ENCODE data around the gene REV1. TPM values are rescaled to one million over a fixed set of nuclear protein-coding genes. Genes with fewer than 3 reads are reported as not detected.

Gene REV1
- total and polyA plus RNA-seq, 2 of the 8 experiments (the other 6 are each of a cell fraction or from before 2014, with no cell fraction given) = 16.6 to 34.3 TPM

GRCh38 chr2:99468155-99468554 is 21.7 kb downstream of the REV1 start:
- Histone ChIP-seq H3K9me3 (ENCODE audit: insufficient read depth in 2 of 2, low read depth in 1 of 2, low read length in 1 of 2) (no peaks in the 10 kb centered on the region), H2BK20ac (ENCODE audit: low read length) (no peak overlapping the region), H3K4ac (replicated peaks; ENCODE audit: insufficient read length, low read depth, low read length) (no peak overlapping the region), H2AFZ (ENCODE audit: low read length) (no peak overlapping the region), H3K18ac (ENCODE audit: extremely low read depth, low read length) (no peak overlapping the region), H4K91ac (replicated peaks; ENCODE audit: insufficient read length, low read length) (no peak overlapping the region), H3K4me2 (ENCODE audit: insufficient read depth in 1 of 2, low read depth in 2 of 2, low read length in 2 of 2) (no peak overlapping the region), H3K56ac (replicated peaks; ENCODE audit: insufficient read length, low read depth, low read length) (no peak overlapping the region), H3K27ac (ENCODE audit: low read depth, low read length) (no peak overlapping the region), H3K27me3 (replicated peaks in 1 of 4; ENCODE audit: control insufficient read depth in 3 of 4, extremely low read depth in 1 of 4, insufficient read depth in 3 of 4, low read length in 3 of 4) (no peaks in the 10 kb centered on the region), H2BK5ac (ENCODE audit: low read depth, low read length) (no peak overlapping the region), H4K8ac (ENCODE audit: extremely low read depth, insufficient read depth, low read length) (no peak overlapping the region), H4K5ac (ENCODE audit: insufficient read length, low read depth, low read length) (no peak overlapping the region), H3K4me1 (replicated peaks in 1 of 4; ENCODE audit: control insufficient read depth in 3 of 4, insufficient read depth in 4 of 4, low read length in 3 of 4) (peaks cover 0 to 6% (median 2%) of the 10 kb centered on the region in 4 experiments; a peak in 2 of 7 replicates), H3K23me2 (ENCODE audit: low read depth, low read length) (no peaks in the 10 kb centered on the region), H3K23ac (ENCODE audit: insufficient read length) (no peak overlapping the region), H3K79me2 (ENCODE audit: control insufficient read depth in 1 of 2, insufficient read depth in 2 of 2, low read length in 2 of 2) (peaks cover 4 to 88% of the 10 kb centered on the region in 2 experiments; a peak in 3 of 4 replicates), H2BK120ac (replicated peaks; ENCODE audit: low read depth, low read length) (no peak overlapping the region), H3K9ac (replicated peaks in 1 of 4; ENCODE audit: extremely low read depth in 1 of 4, low read depth in 3 of 4, low read length in 3 of 4) (no peak overlapping the region), H2AK5ac (ENCODE audit: low read depth, low read length) (no peak overlapping the region), H4K20me1 (replicated peaks in 1 of 2; ENCODE audit: control insufficient read depth in 1 of 2, insufficient read depth in 2 of 2, low read length in 2 of 2) (peaks cover 2 to 3% of the 10 kb centered on the region in 2 experiments), H3K4me3 (ENCODE audit: extremely low read depth in 1 of 4, insufficient read depth in 2 of 4, low read depth in 3 of 4, low read length in 4 of 4) (no peak overlapping the region), H3K79me1 (ENCODE audit: low read depth, low read length) (peaks cover 2% of the 10 kb centered on the region; the same call in 1 of the 2 replicates), H2BK15ac (ENCODE audit: low read length) (no peak overlapping the region), H3K14ac (ENCODE audit: insufficient read length) (no peak overlapping the region), H3K36me3 (ENCODE audit: control insufficient read depth in 2 of 4, insufficient read depth in 4 of 4, low read length in 3 of 4) (no peaks in the 10 kb centered on the region), H2BK12ac (ENCODE audit: low read depth, low read length) (no peak overlapping the region)
- FAIRE-seq (no peak), DNase-seq (ENCODE audit: low read depth in 1 of 2, low spot score in 2 of 2) (no peak)
- CTCF ChIA-PET (ENCODE audit: partially characterized antibody) = no interaction called here
- 97% methylated on average over 3 of the region's 4 CpGs; no CpG with 5 or more reads in 1 of the 2 experiments for WGBS, 2 experiments (ENCODE audit: extremely low coverage in 1 of 2, insufficient coverage in 1 of 2, insufficient read length in 1 of 2, insufficient replicate concordance in 2 of 2, low coverage in 1 of 2, low lambda C conversion rate in 2 of 2, missing lambda C conversion rate in 1 of 2)
- TF ChIP-seq TAF1 (IDR thresholded peaks at IDR 0.05; ENCODE audit: low read depth, low read length) = no peak
- TF ChIP-seq CBX8 (IDR thresholded peaks at IDR 0.05; ENCODE audit: borderline replicate concordance, low read depth, low read length) = no peak
- TF ChIP-seq TAF7 (optimal IDR thresholded peaks at IDR 0.05; ENCODE audit: borderline replicate concordance, low read depth, low read length) = no peak
- POLR2A ChIA-PET (ENCODE audit: partially characterized antibody) = interaction anchor here (1.7 kb wide), 1 partner anchor 14 kb away, joined by 6 read pairs; no protein-coding TSS in a partner anchor

All from H1 (cell line).